HG03565 (cell line): Measurements from ENCODE around the gene FBXO24.

Source experiments
- ATAC-seq: cut with Tn5 transposase; IDR thresholded peaks from one replicate; pipeline ENCODE4 v1.9.1; 2021; ENCODE audit warnings: mild to moderate bottlenecking, moderate library complexity; ENCODE audit not compliant: unreplicated experiment

FBXO24 gene

GRCh38 chr7:100614308-100614861 lies 28.3 kb downstream of the FBXO24 start:
- ATAC-seq: no peak

GRCh38 chr7:100620239-100620638 lies 34.1 kb downstream of the FBXO24 start:
- ATAC-seq: no peak

- no peak for ATAC-seq
These were observed 34.7 kb downstream of the FBXO24 start for GRCh38 chr7:100620804-100621203.

GRCh38 chr7:100621554-100621953 lies 35.4 kb downstream of the FBXO24 start:
- ATAC-seq: no peak

GRCh38 chr7:100623951-100624824 lies 38.1 kb downstream of the FBXO24 start:
- no peak for ATAC-seq

GRCh38 chr7:100626055-100626454 lies 39.9 kb downstream of the FBXO24 start:
- no peak for ATAC-seq

- ATAC-seq: peak; percentile 53
These were observed 40.6 kb downstream of the FBXO24 start for GRCh38 chr7:100626530-100627237.

- ATAC-seq: no peak
These were observed 41.1 kb downstream of the FBXO24 start for GRCh38 chr7:100627238-100627549.

- no peak for ATAC-seq
These were observed 43.1 kb downstream of the FBXO24 start for GRCh38 chr7:100629117-100629716.

GRCh38 chr7:100630066-100630465 lies 43.9 kb downstream of the FBXO24 start:
- ATAC-seq: no peak

GRCh38 chr7:100632951-100633717 lies 47.0 kb downstream of the FBXO24 start:
- no peak for ATAC-seq

GRCh38 chr7:100639995-100640516 lies 53.9 kb downstream of the FBXO24 start:
- no peak for ATAC-seq

- no peak for ATAC-seq
These were observed 54.7 kb downstream of the FBXO24 start for GRCh38 chr7:100640517-100641440.

GRCh38 chr7:100641463-100641859 lies 55.3 kb downstream of the FBXO24 start, which contains the start of gene TFR2:
Gene TFR2, minus strand, starts transcription at chr7:100641552. Its CDS starts 43 bp downstream, at chr7:100641509.
- no peak for ATAC-seq

GRCh38 chr7:100641860-100642533 lies 55.9 kb downstream of the FBXO24 start:
- no peak for ATAC-seq

- ATAC-seq: no peak
These were observed 56.4 kb downstream of the FBXO24 start for GRCh38 chr7:100642534-100642907.

- no peak for ATAC-seq
These were observed 63.9 kb downstream of the FBXO24 start for GRCh38 chr7:100649826-100650565.
